NCI-H1694 treated with DMSO at 0.1 percent for 48 hours (cell line): Measurements from ENCODE around the gene NUP50.

Experiments
- DNase-seq: peaks from one replicate; lab custom pipeline; 2025; lab: John Stamatoyannopoulos, UW

Gene NUP50

GRCh38 chr22:45230026-45230721, 66.4 kb downstream of the NUP50 start:
- no peak for DNase-seq

GRCh38 chr22:45231293-45231692, 67.6 kb downstream of the NUP50 start:
- no peak for DNase-seq

GRCh38 chr22:45233386-45233785, 69.7 kb downstream of the NUP50 start:
- no peak for DNase-seq

GRCh38 chr22:45233827-45234226, 70.1 kb downstream of the NUP50 start:
- no peak for DNase-seq

- no peak for DNase-seq
These were observed 71.5 kb downstream of the NUP50 start for GRCh38 chr22:45235101-45235777.

GRCh38 chr22:45235851-45236342, 72.2 kb downstream of the NUP50 start:
- DNase-seq, result no peak

GRCh38 chr22:45237065-45237990, 73.6 kb downstream of the NUP50 start:
- DNase-seq, result no peak
